ENCODE results near the gene TLE4.

The TLE4 gene

GRCh38 chr9:79572032-79572607 is 355 bp downstream of the TLE4 start:
- Histone ChIP-seq H2AK5ac (ENCODE audit: low read length, severe bottlenecking) (no peak overlapping the region), H3K4ac (ENCODE audit: low read depth in 1 of 2, low read length in 2 of 2) (peak overlapping the region; percentile 51 to 67), H2BK12ac (ENCODE audit: low read length in 2 of 2) (peak overlapping the region in 1 of 2 experiments; percentile 84), H3K79me1 (replicated peaks; ENCODE audit: low read length, poor library complexity, severe bottlenecking) (no peaks in the 10 kb centered on the region), H4K8ac (ENCODE audit: low read length) (no peak overlapping the region), H3K14ac (ENCODE audit: low read length in 2 of 2) (peak overlapping the region; percentile 26 to 36), H2BK5ac (ENCODE audit: low read depth, low read length, poor library complexity, severe bottlenecking) (peak overlapping the region; percentile 57), H3K27me3 (ENCODE audit: control insufficient read depth in 1 of 2, insufficient read depth in 1 of 2, low read length in 2 of 2) (peaks cover 0 to 6% of the 10 kb centered on the region in 2 experiments), H3K23ac (ENCODE audit: low read length in 2 of 2) (peak overlapping the region in 1 of 2 experiments; percentile 59), H4K91ac (ENCODE audit: low read length) (no peak overlapping the region), H3K18ac (ENCODE audit: low read depth in 1 of 2, low read length in 2 of 2) (peak overlapping the region; percentile 97 to 98), H2BK15ac (ENCODE audit: low read depth, poor library complexity, severe bottlenecking) (peak overlapping the region; percentile 69), H2AFZ (ENCODE audit: low read depth, low read length) (no peak overlapping the region), H2BK120ac (ENCODE audit: low read depth, low read length) (peak overlapping the region; percentile 95), H3K4me3 (ENCODE audit: insufficient read depth in 1 of 2, low read depth in 1 of 2, low read length in 2 of 2) (peak overlapping the region; percentile 85 to 94), H3K4me1 (ENCODE audit: control insufficient read depth, insufficient read depth, low read depth, low read length) (peaks cover 3% of the 10 kb centered on the region), H3K9me3 (ENCODE audit: control insufficient read depth, low read length) (no peaks in the 10 kb centered on the region), H3K9ac (ENCODE audit: low read length) (peak overlapping the region; percentile 94), H3K27ac (ENCODE audit: low read length, poor library complexity, severe bottlenecking) (peak overlapping the region; percentile 97), H3K36me3 (ENCODE audit: control insufficient read depth in 1 of 2, insufficient read depth in 2 of 2, low read depth in 1 of 2, low read length in 2 of 2) (no peaks in the 10 kb centered on the region), H3K4me2 (ENCODE audit: low read length, poor library complexity, severe bottlenecking) (peak overlapping the region; percentile 77)
- DNase-seq: no peak
- 0% methylated on average over 17 of the region's 48 CpGs for WGBS

GRCh38 chr9:79572608-79573411 is 1.0 kb downstream of the TLE4 start:
- Histone ChIP-seq H3K4me2 (ENCODE audit: low read length, poor library complexity, severe bottlenecking) (peak overlapping the region; percentile 77), H2BK120ac (ENCODE audit: low read depth, low read length) (peak overlapping the region; percentile 95), H3K4ac (ENCODE audit: low read depth in 1 of 2, low read length in 2 of 2) (peak overlapping the region; percentile 81 to 82), H3K14ac (ENCODE audit: low read length in 2 of 2) (peak overlapping the region in 1 of 2 experiments; percentile 90), H3K23ac (ENCODE audit: low read length in 2 of 2) (peak overlapping the region in 1 of 2 experiments; percentile 59), H3K4me3 (ENCODE audit: insufficient read depth in 1 of 2, low read depth in 1 of 2, low read length in 2 of 2) (peak overlapping the region; percentile 85 to 94), H3K4me1 (ENCODE audit: control insufficient read depth, insufficient read depth, low read depth, low read length) (peaks cover 3% of the 10 kb centered on the region), H2AFZ (ENCODE audit: low read depth, low read length) (peak overlapping the region; percentile 19), H2AK5ac (ENCODE audit: low read length, severe bottlenecking) (no peak overlapping the region), H2BK12ac (ENCODE audit: low read length in 2 of 2) (peak overlapping the region; percentile 54 to 84), H3K79me1 (replicated peaks; ENCODE audit: low read length, poor library complexity, severe bottlenecking) (no peaks in the 10 kb centered on the region), H3K18ac (ENCODE audit: low read depth in 1 of 2, low read length in 2 of 2) (peak overlapping the region; percentile 97 to 98), H3K9ac (ENCODE audit: low read length) (peak overlapping the region; percentile 94), H3K9me3 (ENCODE audit: control insufficient read depth, low read length) (no peaks in the 10 kb centered on the region), H3K36me3 (ENCODE audit: control insufficient read depth in 1 of 2, insufficient read depth in 2 of 2, low read depth in 1 of 2, low read length in 2 of 2) (no peaks in the 10 kb centered on the region), H4K91ac (ENCODE audit: low read length) (peak overlapping the region; percentile 86), H4K8ac (ENCODE audit: low read length) (peak overlapping the region; percentile 80), H3K27ac (ENCODE audit: low read length, poor library complexity, severe bottlenecking) (no peak overlapping the region), H3K27me3 (ENCODE audit: control insufficient read depth in 1 of 2, insufficient read depth in 1 of 2, low read length in 2 of 2) (peaks cover 0 to 6% of the 10 kb centered on the region in 2 experiments), H2BK15ac (ENCODE audit: low read depth, poor library complexity, severe bottlenecking) (peak overlapping the region; percentile 80), H2BK5ac (ENCODE audit: low read depth, low read length, poor library complexity, severe bottlenecking) (peak overlapping the region; percentile 79)
- DNase-seq: peak; percentile 70
- WGBS: under 1% methylated on average over 66 of the region's 115 CpGs

GRCh38 chr9:79573412-79573923 is 1.7 kb downstream of the TLE4 start:
- peak overlapping the region; percentile 77 for H3K4me2 ChIP-seq (ENCODE audit: low read length, poor library complexity, severe bottlenecking)
- no peaks in the 10 kb centered on the region for H3K36me3 ChIP-seq (ENCODE audit: control insufficient read depth in 1 of 2, insufficient read depth in 2 of 2, low read depth in 1 of 2, low read length in 2 of 2)
- 0% methylated on average over 8 of the region's 29 CpGs for WGBS
- DNase-seq: no peak
- H2BK12ac ChIP-seq (ENCODE audit: low read length in 2 of 2): peak overlapping the region; percentile 23 to 54
- H4K8ac ChIP-seq (ENCODE audit: low read length): peak overlapping the region; percentile 80
- peaks cover 3% of the 10 kb centered on the region for H3K4me1 ChIP-seq (ENCODE audit: control insufficient read depth, insufficient read depth, low read depth, low read length)
- peak overlapping the region in 1 of 2 experiments; percentile 50 for H3K23ac ChIP-seq (ENCODE audit: low read length in 2 of 2)
- H3K27me3 ChIP-seq (ENCODE audit: control insufficient read depth in 1 of 2, insufficient read depth in 1 of 2, low read length in 2 of 2): peaks cover 0 to 6% of the 10 kb centered on the region in 2 experiments
- H3K79me1 ChIP-seq (replicated peaks; ENCODE audit: low read length, poor library complexity, severe bottlenecking): no peaks in the 10 kb centered on the region
- peak overlapping the region; percentile 86 for H4K91ac ChIP-seq (ENCODE audit: low read length)
- peak overlapping the region; percentile 95 for H2BK120ac ChIP-seq (ENCODE audit: low read depth, low read length)
- H2AFZ ChIP-seq (ENCODE audit: low read depth, low read length): peak overlapping the region; percentile 19
- H3K4ac ChIP-seq (ENCODE audit: low read depth in 1 of 2, low read length in 2 of 2): peak overlapping the region; percentile 81 to 82
- peak overlapping the region; percentile 85 to 94 for H3K4me3 ChIP-seq (ENCODE audit: insufficient read depth in 1 of 2, low read depth in 1 of 2, low read length in 2 of 2)
- peak overlapping the region; percentile 47 for H3K27ac ChIP-seq (ENCODE audit: low read length, poor library complexity, severe bottlenecking)
- peak overlapping the region; percentile 94 for H3K9ac ChIP-seq (ENCODE audit: low read length)
- peak overlapping the region in 1 of 2 experiments; percentile 71 for H3K14ac ChIP-seq (ENCODE audit: low read length in 2 of 2)
- H3K9me3 ChIP-seq (ENCODE audit: control insufficient read depth, low read length): no peaks in the 10 kb centered on the region
- H2AK5ac ChIP-seq (ENCODE audit: low read length, severe bottlenecking): no peak overlapping the region
- peak overlapping the region; percentile 79 for H2BK5ac ChIP-seq (ENCODE audit: low read depth, low read length, poor library complexity, severe bottlenecking)
- peak overlapping the region; percentile 80 for H2BK15ac ChIP-seq (ENCODE audit: low read depth, poor library complexity, severe bottlenecking)
- peak overlapping the region; percentile 97 to 98 for H3K18ac ChIP-seq (ENCODE audit: low read depth in 1 of 2, low read length in 2 of 2)

- Histone ChIP-seq H3K27ac (ENCODE audit: low read length, poor library complexity, severe bottlenecking) (peak overlapping the region; percentile 47), H3K14ac (ENCODE audit: low read length in 2 of 2) (no peak overlapping the region), H2AFZ (ENCODE audit: low read depth, low read length) (no peak overlapping the region), H2BK120ac (ENCODE audit: low read depth, low read length) (no peak overlapping the region), H2BK12ac (ENCODE audit: low read length in 2 of 2) (no peak overlapping the region), H3K9me3 (ENCODE audit: control insufficient read depth, low read length) (no peaks in the 10 kb centered on the region), H3K4ac (ENCODE audit: low read depth in 1 of 2, low read length in 2 of 2) (no peak overlapping the region), H4K91ac (ENCODE audit: low read length) (no peak overlapping the region), H3K79me1 (replicated peaks; ENCODE audit: low read length, poor library complexity, severe bottlenecking) (no peaks in the 10 kb centered on the region), H3K18ac (ENCODE audit: low read depth in 1 of 2, low read length in 2 of 2) (no peak overlapping the region), H3K36me3 (ENCODE audit: control insufficient read depth in 1 of 2, insufficient read depth in 2 of 2, low read depth in 1 of 2, low read length in 2 of 2) (no peaks in the 10 kb centered on the region), H3K4me2 (ENCODE audit: low read length, poor library complexity, severe bottlenecking) (peak overlapping the region; percentile 77), H4K8ac (ENCODE audit: low read length) (no peak overlapping the region), H3K4me3 (ENCODE audit: insufficient read depth in 1 of 2, low read depth in 1 of 2, low read length in 2 of 2) (peak overlapping the region in 1 of 2 experiments; percentile 85), H2BK15ac (ENCODE audit: low read depth, poor library complexity, severe bottlenecking) (no peak overlapping the region), H3K9ac (ENCODE audit: low read length) (peak overlapping the region; percentile 94), H3K4me1 (ENCODE audit: control insufficient read depth, insufficient read depth, low read depth, low read length) (peaks cover 3% of the 10 kb centered on the region), H3K27me3 (ENCODE audit: control insufficient read depth in 1 of 2, insufficient read depth in 1 of 2, low read length in 2 of 2) (peaks cover 0 to 6% of the 10 kb centered on the region in 2 experiments), H2AK5ac (ENCODE audit: low read length, severe bottlenecking) (no peak overlapping the region), H2BK5ac (ENCODE audit: low read depth, low read length, poor library complexity, severe bottlenecking) (no peak overlapping the region), H3K23ac (ENCODE audit: low read length in 2 of 2) (no peak overlapping the region)
- WGBS: 43% methylated on average over 1 of the region's 5 CpGs
- DNase-seq: no peak
Measured at GRCh38 chr9:79574136-79574535, 2.4 kb downstream of the TLE4 start.
